ENCODE data around the gene ANKRD18A. TPM values are rescaled to one million over a fixed set of nuclear protein-coding genes. Genes with fewer than 3 reads are reported as not detected.

The ANKRD18A gene
- total and polyA plus RNA-seq, 2 of the 8 experiments (the other 6 are each of a cell fraction or from before 2014, with no cell fraction given): 0.68 to 4.0 TPM

DNA sequence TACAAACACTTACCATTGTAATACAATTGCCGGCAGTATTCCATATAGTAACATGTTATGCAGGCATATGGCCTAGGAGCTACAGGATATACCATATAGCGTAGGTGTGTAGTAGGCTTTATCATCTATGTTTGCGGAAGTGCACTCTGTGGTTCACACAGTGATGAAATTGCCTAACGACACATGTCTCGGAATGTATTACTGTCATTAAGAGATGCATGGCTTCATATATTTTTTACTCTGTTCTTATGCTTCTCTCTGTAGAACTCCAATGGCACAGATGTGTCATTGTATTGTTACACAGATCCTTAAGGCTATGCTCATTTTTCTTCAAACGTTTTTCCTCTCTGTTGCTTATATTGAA is 19.2 kb upstream of the ANKRD18A start (continued):
- TF ChIP-seq, protein P1, sequence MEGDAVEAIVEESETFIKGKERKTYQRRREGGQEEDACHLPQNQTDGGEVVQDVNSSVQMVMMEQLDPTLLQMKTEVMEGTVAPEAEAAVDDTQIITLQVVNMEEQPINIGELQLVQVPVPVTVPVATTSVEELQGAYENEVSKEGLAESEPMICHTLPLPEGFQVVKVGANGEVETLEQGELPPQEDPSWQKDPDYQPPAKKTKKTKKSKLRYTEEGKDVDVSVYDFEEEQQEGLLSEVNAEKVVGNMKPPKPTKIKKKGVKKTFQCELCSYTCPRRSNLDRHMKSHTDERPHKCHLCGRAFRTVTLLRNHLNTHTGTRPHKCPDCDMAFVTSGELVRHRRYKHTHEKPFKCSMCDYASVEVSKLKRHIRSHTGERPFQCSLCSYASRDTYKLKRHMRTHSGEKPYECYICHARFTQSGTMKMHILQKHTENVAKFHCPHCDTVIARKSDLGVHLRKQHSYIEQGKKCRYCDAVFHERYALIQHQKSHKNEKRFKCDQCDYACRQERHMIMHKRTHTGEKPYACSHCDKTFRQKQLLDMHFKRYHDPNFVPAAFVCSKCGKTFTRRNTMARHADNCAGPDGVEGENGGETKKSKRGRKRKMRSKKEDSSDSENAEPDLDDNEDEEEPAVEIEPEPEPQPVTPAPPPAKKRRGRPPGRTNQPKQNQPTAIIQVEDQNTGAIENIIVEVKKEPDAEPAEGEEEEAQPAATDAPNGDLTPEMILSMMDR (IDR thresholded peaks at IDR 0.05; ENCODE audit: control extremely low read depth in 1 of 3, insufficient read depth in 1 of 3, low read depth in 1 of 3, low read length in 3 of 3): no peak

Data from H1 (cell line).